Thoracic aorta endothelial cell (primary cell): ENCODE results near the gene ANKRD33B. TPM values are rescaled to one million over a fixed set of nuclear protein-coding genes. Genes with fewer than 3 reads are reported as not detected.

Source experiments
- small RNA-seq: library from RNA; depleted of rRNA; stranded (forward); fragments of <200 nt; gene quantifications from one replicate; pipeline ENCODE3, GENCODE V24; 2012
- total RNA-seq: library from RNA; depleted of rRNA; stranded (reverse); fragments of >200 nt; gene quantifications from 2 replicates; pipeline ENCODE4 v1.2.3, GENCODE V29; 2012

The ANKRD33B gene
- total RNA-seq, result 6.0 and 6.4 TPM in 2 replicates

DNA sequence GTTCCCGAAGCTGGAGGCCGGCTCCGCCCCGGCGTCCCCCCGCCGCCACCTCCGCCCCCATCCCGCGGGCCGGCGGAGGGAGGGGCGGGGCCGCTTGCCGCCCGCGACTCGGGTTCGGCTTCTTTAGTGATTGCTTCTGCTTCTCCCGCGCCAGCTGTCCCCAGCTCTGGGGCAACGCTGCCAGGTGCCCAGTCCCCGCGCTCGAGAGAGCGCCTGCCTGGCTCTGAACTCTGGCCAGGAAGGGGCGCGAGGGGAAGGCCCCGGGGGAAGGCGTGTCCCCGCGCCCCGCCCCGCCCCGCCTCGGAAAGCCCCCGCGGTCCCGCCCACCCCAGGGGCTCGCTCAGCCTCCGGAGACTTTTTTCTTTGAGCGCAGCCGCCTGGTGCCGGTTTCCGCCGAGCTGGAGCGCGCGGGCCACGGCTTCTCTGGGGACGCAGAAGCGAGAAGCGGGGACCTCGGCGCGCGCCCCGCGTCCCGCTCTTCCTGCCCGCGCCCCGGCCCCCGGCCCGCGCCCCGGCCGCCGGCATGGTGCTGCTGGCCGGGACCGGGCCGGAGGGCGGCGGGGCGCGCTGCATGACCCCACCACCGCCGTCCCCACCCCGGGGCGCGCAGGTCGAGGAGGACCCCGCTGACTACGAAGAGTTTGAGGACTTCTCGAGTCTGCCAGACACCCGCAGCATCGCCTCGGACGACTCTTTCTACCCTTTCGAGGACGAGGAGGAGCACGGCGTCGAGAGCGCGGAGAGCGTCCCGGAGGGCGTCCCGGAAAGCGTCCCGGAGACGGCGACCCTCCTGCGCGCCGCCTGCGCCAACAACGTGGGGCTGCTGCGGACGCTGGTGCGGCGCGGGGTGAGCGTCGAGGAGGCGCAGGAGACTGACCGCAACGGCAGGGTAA lies at the start of gene ANKRD33B:
Gene ANKRD33B, plus strand, starts transcription at position 126 of the 893 bp plus-strand sequence. Its CDS starts 398 bp downstream, at position 524.

Small RNA genes lying within 50 kb of the gene (small RNA-seq; reads per million reads assigned to genes)
- not detected for gene AC012629.4
- gene AC112200.1, result not detected

Other genes starting within 250 kb of the ANKRD33B start
- gene MARCHF6, start 210.4 kb upstream of the ANKRD33B start, total RNA-seq, result 72.6 and 90.2 TPM in 2 replicates
- 0.53 and 1.9 TPM in 2 replicates for gene ROPN1L, start 122.2 kb upstream of the ANKRD33B start, total RNA-seq
- 68.4 and 87.1 TPM in 2 replicates for gene DAP, start 197.2 kb downstream of the ANKRD33B start, total RNA-seq